ENCODE results near the gene HMX2.

Gene HMX2

GRCh38 chr10:123139521-123140163 is 8.3 kb upstream of the HMX2 start:
- DNase-seq: no peak

- no peak for DNase-seq
These were observed 7.6 kb upstream of the HMX2 start for GRCh38 chr10:123140164-123140982.

GRCh38 chr10:123140983-123141390 is 6.9 kb upstream of the HMX2 start:
- no peak for DNase-seq

- DNase-seq: no peak
These were observed 5.9 kb upstream of the HMX2 start for GRCh38 chr10:123141791-123142700.

- no peak for DNase-seq
These were observed 5.2 kb upstream of the HMX2 start for GRCh38 chr10:123142701-123143161.

GRCh38 chr10:123143162-123143824 is 4.6 kb upstream of the HMX2 start:
- DNase-seq: no peak

GRCh38 chr10:123143825-123144168 is 4.1 kb upstream of the HMX2 start:
- DNase-seq: no peak

GRCh38 chr10:123144697-123145541 is 3.0 kb upstream of the HMX2 start:
- DNase-seq: no peak

GRCh38 chr10:123145542-123146012 is 2.4 kb upstream of the HMX2 start:
- DNase-seq: no peak

- no peak for DNase-seq
These were observed 1.7 kb upstream of the HMX2 start for GRCh38 chr10:123146013-123146893.

- DNase-seq: no peak
These were observed 872 bp upstream of the HMX2 start for GRCh38 chr10:123146894-123147634.

- DNase-seq: no peak
These were observed 652 bp downstream of the HMX2 start for GRCh38 chr10:123148414-123149161.

GRCh38 chr10:123149162-123149567 is 1.2 kb downstream of the HMX2 start:
- no peak for DNase-seq

- no peak for DNase-seq
These were observed 1.8 kb downstream of the HMX2 start for GRCh38 chr10:123149568-123150270.

GRCh38 chr10:123150271-123150985 is 2.5 kb downstream of the HMX2 start:
- DNase-seq: no peak

- DNase-seq: no peak
These were observed 3.2 kb downstream of the HMX2 start for GRCh38 chr10:123150986-123151736.

- DNase-seq: no peak
These were observed 3.8 kb downstream of the HMX2 start for GRCh38 chr10:123151737-123152135.
